Measurements from ENCODE around the gene ZNF146.
"Not testable (repeated sequence)": the region's sequence is repeated elsewhere in the genome, so short reads cannot be mapped to it uniquely, and the experiment has no call there.

The ZNF146 gene

GRCh38 chr19:36214386-36215275, at the start of gene ZNF146, which contains the start of gene ZNF565:
Gene ZNF146 (plus strand): TSS chr19:36215106. CDS start chr19:36236441, 21,335 bp downstream.
Gene ZNF565 (minus strand): TSS chr19:36214665. CDS start chr19:36201985, 12,680 bp downstream.
- DNase-seq, result peak; percentile 100

DNA sequence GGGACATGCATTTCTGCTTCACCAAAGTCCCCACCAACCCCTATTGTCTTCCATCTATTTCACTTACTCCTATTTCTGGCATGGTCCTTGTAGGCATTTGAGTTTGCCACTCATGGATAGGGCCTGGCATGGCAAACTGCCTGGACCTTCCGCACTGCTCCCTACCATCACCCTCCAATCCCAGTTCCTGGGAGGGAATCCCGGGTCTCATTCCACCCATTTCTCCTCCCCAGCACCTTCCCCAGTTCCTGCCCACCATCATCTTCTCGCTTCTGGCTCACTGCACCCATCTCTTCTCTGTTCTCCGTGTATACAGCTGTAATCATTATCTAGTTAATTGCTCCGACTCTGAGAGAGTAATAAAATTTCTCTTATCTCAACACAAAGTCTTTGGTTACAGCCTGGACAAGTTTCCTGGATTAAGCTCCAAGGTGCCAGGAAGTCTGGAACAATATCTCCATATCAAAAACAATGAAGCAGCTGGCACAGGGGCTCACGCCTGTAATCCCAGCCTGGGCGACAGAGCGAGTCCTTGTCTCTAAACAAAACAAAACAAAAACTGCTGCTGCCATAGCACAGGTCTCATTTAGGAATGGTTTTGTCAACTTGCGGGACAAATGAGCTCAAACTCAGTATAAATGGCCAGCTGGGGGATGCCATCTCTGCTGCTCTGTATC, 45.7 kb upstream of the ZNF146 start:
- peak; percentile 54 for DNase-seq

GRCh38 chr19:36172852-36173251, 42.1 kb upstream of the ZNF146 start:
- DNase-seq, result no peak

DNA sequence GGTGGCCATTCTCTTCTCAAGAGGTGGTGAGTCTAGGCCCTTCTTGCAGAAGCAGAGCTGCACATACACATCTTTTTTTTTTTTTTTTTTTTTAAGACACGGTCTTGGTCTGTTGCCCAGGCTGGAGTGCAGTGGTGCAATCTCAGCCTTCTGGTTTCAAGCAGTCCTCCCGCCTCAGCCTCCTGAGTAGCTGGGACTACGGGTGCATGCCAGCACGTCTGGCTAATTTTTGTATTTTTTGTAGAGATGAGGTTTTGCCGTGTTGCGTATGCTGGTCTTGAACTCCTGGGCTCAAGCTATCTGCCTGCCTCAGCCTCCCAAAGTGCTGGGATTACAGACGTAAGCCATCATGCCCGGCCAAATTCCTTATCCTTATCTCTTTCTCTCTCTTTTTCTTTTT, 41.1 kb upstream of the ZNF146 start:
- not testable (repeated sequence) for DNase-seq

DNA sequence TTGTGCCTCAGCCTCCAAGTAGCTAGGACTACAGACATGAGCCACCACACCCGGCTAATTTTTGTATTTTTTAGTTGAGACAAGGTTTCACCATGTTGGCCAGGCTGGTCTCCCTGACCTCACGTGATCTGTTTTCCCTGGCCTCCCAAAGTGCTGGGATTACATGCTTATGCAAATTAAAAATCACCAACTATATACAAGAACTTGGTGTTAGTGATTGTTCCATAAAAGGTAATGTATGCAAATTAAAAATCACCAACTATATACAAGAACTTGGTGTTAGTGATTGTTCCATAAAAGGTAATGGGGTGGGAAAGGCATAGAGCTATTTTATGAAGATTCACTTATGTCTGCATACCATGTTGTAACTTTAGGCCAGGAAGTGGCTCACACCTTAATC, 35.8 kb upstream of the ZNF146 start:
- DNase-seq, result peak; percentile 32

DNA sequence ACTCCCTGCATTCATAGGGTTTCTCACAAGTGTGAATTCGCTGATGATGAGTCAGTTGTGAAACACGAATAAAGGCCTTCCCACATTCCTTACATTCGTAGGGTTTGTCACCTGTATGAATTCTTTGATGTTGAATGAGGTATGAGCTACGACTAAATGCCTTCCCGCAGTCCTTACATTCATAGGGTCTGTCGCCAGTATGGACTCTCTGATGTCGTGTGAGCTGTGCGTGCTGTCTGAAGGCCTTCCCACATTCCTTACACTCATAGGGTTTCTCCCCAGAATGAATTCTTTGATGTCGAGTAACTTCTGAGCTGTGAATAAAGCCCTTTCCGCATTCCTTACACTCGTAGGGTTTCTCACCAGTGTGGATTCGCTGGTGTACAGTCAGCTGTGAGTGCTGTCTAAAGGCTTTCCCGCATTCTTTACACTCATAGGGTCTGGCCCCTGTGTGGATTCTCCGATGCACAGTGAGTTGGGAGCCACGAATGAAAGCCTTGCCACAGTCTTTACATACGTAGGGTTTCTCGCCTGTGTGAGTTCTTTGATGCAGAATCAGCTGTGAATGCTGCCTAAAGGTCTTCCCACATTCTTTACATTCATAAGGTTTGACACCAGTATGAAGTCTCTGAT, 32.2 kb upstream of the ZNF146 start:
- no peak for DNase-seq

DNA sequence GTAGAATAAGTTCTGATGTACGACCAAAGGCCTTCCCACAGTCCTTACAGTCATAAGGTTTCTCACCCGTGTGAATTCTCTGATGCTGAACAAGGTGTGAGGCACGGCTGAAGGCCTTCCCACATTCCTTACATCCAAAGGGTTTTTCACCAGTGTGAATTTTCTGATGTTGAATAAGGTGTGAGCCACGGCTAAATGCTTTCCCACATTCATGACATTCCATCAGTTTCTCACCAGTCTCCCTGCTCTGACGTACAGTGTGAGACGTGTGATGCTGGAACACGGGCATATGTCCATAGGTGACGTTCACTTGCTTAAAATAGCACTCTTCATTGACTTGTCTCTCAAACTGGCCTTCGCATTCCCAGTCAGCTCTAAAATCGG, 31.7 kb upstream of the ZNF146 start:
- no peak for DNase-seq

DNA sequence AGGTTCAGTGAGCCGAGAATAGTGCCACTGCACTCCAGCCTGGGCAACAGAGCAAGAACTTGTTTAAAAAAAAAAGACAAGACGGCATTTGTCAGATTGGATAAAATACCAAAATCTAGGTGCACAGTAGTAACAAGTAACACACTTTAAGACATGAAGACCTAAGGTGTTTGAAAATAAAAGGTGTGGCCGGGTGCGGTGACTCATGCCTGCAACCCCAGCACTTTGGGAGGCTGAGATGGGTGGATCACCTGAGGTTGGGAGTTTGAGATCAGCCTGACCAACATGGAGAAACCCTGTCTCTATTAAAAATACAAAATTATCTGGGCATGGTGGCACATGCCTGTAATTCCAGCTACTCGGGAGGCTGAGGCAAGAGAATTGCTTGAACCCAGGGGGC, 28.2 kb upstream of the ZNF146 start:
- DNase-seq, result not testable (repeated sequence)

- DNase-seq, result no peak
Measured at GRCh38 chr19:36196249-36196648, 18.7 kb upstream of the ZNF146 start.

DNA sequence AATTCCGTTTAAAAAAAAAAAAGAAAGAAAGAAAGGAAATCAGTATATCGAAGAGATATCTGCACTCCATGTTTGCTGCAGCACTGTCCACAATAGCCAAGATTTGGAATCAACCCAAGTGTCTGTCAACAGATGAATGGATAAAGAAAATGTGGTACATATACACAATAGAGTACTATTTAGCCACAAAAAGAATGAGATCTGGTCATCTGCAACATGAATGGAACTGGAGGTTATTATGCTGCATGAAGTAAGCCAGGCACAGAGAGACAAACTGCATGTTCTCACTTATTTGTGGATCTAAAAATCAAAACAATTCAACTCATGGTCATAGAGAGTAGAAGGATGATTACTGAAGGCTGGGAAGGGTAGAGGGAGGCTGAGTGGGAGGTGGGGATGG, 16.8 kb upstream of the ZNF146 start:
- no peak for DNase-seq

GRCh38 chr19:36201684-36202083, 13.2 kb upstream of the ZNF146 start:
- no peak for DNase-seq

GRCh38 chr19:36203293-36203692, 11.6 kb upstream of the ZNF146 start:
- DNase-seq, result no peak

- no peak for DNase-seq
Measured at GRCh38 chr19:36207605-36208252, 7.2 kb upstream of the ZNF146 start.

GRCh38 chr19:36209372-36209771, 5.5 kb upstream of the ZNF146 start:
- no peak for DNase-seq

GRCh38 chr19:36210497-36210896, 4.4 kb upstream of the ZNF146 start:
- no peak for DNase-seq

GRCh38 chr19:36212895-36213294, 2.0 kb upstream of the ZNF146 start:
- no peak for DNase-seq

- peak; percentile 48 for DNase-seq
Measured at GRCh38 chr19:36215276-36216123, 594 bp downstream of the ZNF146 start.

DNA sequence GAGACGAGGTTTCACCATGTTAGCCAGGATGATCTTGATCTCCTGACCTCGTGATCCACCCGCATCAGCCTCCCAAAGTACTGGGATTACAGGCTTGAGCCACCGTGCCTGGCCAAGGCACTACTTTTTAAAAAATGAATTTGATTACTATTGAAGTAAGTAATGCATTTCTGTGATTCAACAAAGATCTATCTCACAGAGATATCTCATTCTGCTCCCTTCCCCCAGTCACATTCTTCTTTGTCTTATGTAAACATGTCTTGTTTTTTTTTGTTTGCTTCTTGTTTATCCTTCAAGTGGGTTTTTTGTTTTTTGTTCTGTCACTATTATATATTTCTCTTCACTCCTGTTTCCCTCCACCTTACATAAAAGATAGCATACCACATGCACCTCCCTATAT, 6.6 kb downstream of the ZNF146 start:
- no peak for DNase-seq

DNA sequence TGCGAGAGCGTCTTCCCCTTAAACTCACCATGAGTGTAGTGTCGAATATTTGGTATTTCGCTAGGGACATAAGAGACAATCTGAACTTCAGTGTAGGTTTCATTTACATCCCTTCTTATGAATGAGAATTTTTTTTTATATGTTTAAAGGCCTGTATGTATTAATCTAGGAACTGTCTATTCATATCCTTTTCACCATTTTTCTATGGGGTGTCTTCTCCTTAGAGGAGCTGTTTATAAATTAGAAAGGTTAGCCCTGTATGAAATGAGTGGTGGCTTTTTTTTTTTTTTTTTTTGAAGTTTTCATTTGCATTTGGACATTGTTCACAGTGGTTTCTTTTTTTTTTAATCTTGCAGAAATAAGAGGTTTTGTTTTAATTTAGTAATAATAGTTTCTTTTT, 7.6 kb downstream of the ZNF146 start:
- DNase-seq, result no peak

GRCh38 chr19:36225219-36225892, 10.4 kb downstream of the ZNF146 start:
- no peak for DNase-seq

DNA sequence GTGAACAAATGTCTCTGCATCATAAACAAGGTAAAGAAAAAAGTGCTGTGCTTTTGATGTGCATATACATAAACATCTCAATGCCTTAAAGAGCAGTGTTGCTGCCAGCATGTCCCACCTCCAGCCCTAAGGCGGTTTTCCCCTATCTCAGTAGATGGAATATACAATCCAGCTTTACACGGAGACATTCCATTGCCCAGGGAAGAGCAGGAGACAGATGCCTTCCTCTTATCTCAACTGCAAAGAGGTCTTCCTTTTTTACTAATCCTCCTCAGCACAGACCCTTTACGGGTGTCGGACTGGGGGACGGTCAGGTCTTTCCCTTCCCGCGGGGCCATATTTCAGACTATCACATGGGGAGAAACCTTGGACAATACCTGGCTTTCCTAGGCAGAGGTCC, 18.7 kb downstream of the ZNF146 start:
- DNase-seq, result not testable (repeated sequence)
